Endometrial microvascular endothelial cells (primary cell): ENCODE measurements around the gene IFNA4. TPM values are rescaled to one million over a fixed set of nuclear protein-coding genes. Genes with fewer than 3 reads are reported as not detected.
"Not testable (repeated sequence)": the region's sequence is repeated elsewhere in the genome, so short reads cannot be mapped to it uniquely, and the experiment has no call there.

Source experiments
- in situ Hi-C: cut with HindIII; loops from 2 replicates; pipeline ENCODE4 v1.10.0; 2017; ENCODE audit warnings: low sequenced_read_pairs, low pct_unique_long_range_greater_than_20kb; ENCODE audit errors: inconsistent ontology term
- total RNA-seq: library from RNA; depleted of rRNA; stranded (reverse); fragments of >200 nt; gene quantifications from one replicate; pipeline ENCODE4 v1.2.3, GENCODE V29; 2015; ENCODE audit errors: inconsistent ontology term

Gene IFNA4
- not detected for total RNA-seq

- in situ Hi-C loops: not testable (repeated sequence)
Observed at GRCh38 chr9:21187487-21187886, at the start of gene IFNA4. TSS of gene IFNA4 (minus strand) at chr9:21187587. CDS start at chr9:21187531, 56 bp downstream.

GRCh38 chr9:21236360-21236714 lies 49.0 kb upstream of the IFNA4 start:
- in situ Hi-C loops: not testable (repeated sequence)

GRCh38 chr9:21235468-21236359 lies 48.3 kb upstream of the IFNA4 start:
- in situ Hi-C loops: not testable (repeated sequence)

- in situ Hi-C loops: no loop called here
Observed at GRCh38 chr9:21234153-21234687, 46.8 kb upstream of the IFNA4 start.

GRCh38 chr9:21233258-21233657 lies 45.9 kb upstream of the IFNA4 start:
- in situ Hi-C loops: no loop called here

- in situ Hi-C loops: no loop called here
Observed at GRCh38 chr9:21228122-21228521, 40.7 kb upstream of the IFNA4 start, which contains the start of gene IFNA17. TSS of gene IFNA17 (minus strand) at chr9:21228222. CDS start at chr9:21228173, 49 bp downstream.

GRCh38 chr9:21217211-21217610 lies 29.8 kb upstream of the IFNA4 start, which contains the start of gene IFNA16:
TSS of gene IFNA16 (minus strand) at chr9:21217311. CDS start at chr9:21217305, 6 bp downstream.
- in situ Hi-C loops: not testable (repeated sequence)

GRCh38 chr9:21213411-21214326 lies 26.3 kb upstream of the IFNA4 start:
- in situ Hi-C loops: not testable (repeated sequence)

- in situ Hi-C loops: not testable (repeated sequence)
Observed at GRCh38 chr9:21212160-21212559, 24.8 kb upstream of the IFNA4 start.

GRCh38 chr9:21210782-21211181 lies 23.4 kb upstream of the IFNA4 start:
- in situ Hi-C loops: not testable (repeated sequence)

- in situ Hi-C loops: no loop called here
Observed at GRCh38 chr9:21210311-21210710, 22.9 kb upstream of the IFNA4 start.

- in situ Hi-C loops: not testable (repeated sequence)
Observed at GRCh38 chr9:21207043-21207442, 19.7 kb upstream of the IFNA4 start, which contains the start of gene IFNA10. TSS of gene IFNA10 (minus strand) at chr9:21207143. CDS start at chr9:21207097, 46 bp downstream.

GRCh38 chr9:21205204-21205603 lies 17.8 kb upstream of the IFNA4 start:
- in situ Hi-C loops: no loop called here

GRCh38 chr9:21202105-21202504 lies 14.7 kb upstream of the IFNA4 start, which contains the start of gene IFNA7:
TSS of gene IFNA7 (minus strand) at chr9:21202205. CDS start at chr9:21202165, 40 bp downstream.
- in situ Hi-C loops: not testable (repeated sequence)

GRCh38 chr9:21194867-21195776 lies 7.7 kb upstream of the IFNA4 start:
- in situ Hi-C loops: not testable (repeated sequence)

- in situ Hi-C loops: not testable (repeated sequence)
Observed at GRCh38 chr9:21182810-21183736, 4.3 kb downstream of the IFNA4 start.

GRCh38 chr9:21174671-21175070 lies 12.7 kb downstream of the IFNA4 start:
- in situ Hi-C loops: no loop called here
